ENCODE measurements around the gene RNF126. TPM values are rescaled to one million over a fixed set of nuclear protein-coding genes. Genes with fewer than 3 reads are reported as not detected.

The RNF126 gene
- total and polyA plus RNA-seq, 2 donors = 16.1 to 38.2 TPM

DNA sequence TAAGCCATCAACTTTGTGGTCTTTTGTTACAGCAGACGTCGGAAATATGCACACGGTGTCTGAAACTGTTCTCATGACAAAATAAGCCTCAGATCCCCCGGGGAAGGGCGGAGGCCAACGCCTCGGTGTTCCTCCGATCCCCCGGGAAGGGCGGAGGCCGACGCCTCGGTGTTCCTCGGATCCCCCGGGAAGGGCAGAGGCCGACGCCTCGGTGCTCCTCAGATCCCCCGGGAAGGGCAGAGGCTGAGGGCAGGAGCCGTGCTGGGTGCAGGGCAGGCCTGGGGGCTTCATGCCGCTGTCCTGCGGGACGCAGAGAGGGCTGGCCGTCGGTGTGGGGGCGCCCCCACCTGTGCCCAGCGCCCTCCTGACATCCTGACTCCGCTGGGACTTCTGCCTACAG lies 18.7 kb downstream of the RNF126 start:
- Histone ChIP-seq H3K4me1 (ENCODE audit: control insufficient read depth in 2 of 2, insufficient read depth in 2 of 2, low read length in 2 of 2) (peaks cover 1% of the 10 kb centered on the region in 2 donors), H3K4me3 (ENCODE audit: low read length in 2 of 2) (no peak overlapping the region), H3K9me3 (ENCODE audit: control insufficient read depth in 2 of 2, insufficient read depth in 1 of 2, low read length in 1 of 2) (no peaks in the 10 kb centered on the region), H3K27ac (ENCODE audit: low read depth in 1 of 2, low read length in 1 of 2) (no peak overlapping the region), H3K36me3 (ENCODE audit: control insufficient read depth in 2 of 2, insufficient read depth in 2 of 2, low read length in 1 of 2) (peaks cover 32 to 58% of the 10 kb centered on the region in 2 donors), H3K27me3 (ENCODE audit: control insufficient read depth in 2 of 2, insufficient read depth in 1 of 2, low read length in 1 of 2) (peaks cover 0 to 10% of the 10 kb centered on the region in 2 donors)
- no peak for DNase-seq (ENCODE audit: low read depth in 6 of 9, low spot score in 9 of 9)
- 92% methylated on average over 28 of the region's 28 CpGs for WGBS

DNA sequence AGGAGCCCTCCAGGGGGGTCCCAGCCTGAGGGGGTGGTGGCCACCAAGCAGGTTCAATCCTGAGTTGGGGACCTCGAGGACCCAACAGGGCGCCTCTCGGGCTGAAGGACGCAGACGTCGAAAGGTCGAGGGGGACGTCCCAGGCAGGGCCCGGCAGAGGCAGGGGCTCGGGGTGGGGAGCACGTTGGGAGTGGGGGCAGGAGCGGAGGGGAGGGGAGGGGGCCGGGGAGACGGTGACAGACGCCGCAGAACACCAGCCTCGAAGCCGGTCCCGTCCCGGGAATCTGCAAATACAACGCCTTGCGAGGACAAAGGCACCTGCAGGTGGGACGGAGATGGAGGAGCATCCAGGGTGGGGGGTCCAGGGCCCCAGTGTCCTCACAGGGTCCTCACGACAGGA lies 19.3 kb downstream of the RNF126 start:
- no peak overlapping the region for H3K4me3 ChIP-seq (ENCODE audit: low read length in 2 of 2)
- no peak overlapping the region for H3K27ac ChIP-seq (ENCODE audit: low read depth in 1 of 2, low read length in 1 of 2)
- WGBS = 94% methylated on average over 24 of the region's 24 CpGs
- peaks cover 4 to 16% of the 10 kb centered on the region in 2 donors for H3K27me3 ChIP-seq (ENCODE audit: control insufficient read depth in 2 of 2, insufficient read depth in 1 of 2, low read length in 1 of 2)
- peaks cover 28 to 51% of the 10 kb centered on the region in 2 donors for H3K36me3 ChIP-seq (ENCODE audit: control insufficient read depth in 2 of 2, insufficient read depth in 2 of 2, low read length in 1 of 2)
- H3K4me1 ChIP-seq (ENCODE audit: control insufficient read depth in 2 of 2, insufficient read depth in 2 of 2, low read length in 2 of 2) = peaks cover 3 to 7% of the 10 kb centered on the region in 2 donors
- no peaks in the 10 kb centered on the region for H3K9me3 ChIP-seq (ENCODE audit: control insufficient read depth in 2 of 2, insufficient read depth in 1 of 2, low read length in 1 of 2)
- no peak for DNase-seq (ENCODE audit: low read depth in 6 of 9, low spot score in 9 of 9)

GRCh38 chr19:642767-643727 lies 20.0 kb downstream of the RNF126 start:
- Histone ChIP-seq H3K27ac (ENCODE audit: low read depth in 1 of 2, low read length in 1 of 2) (no peak overlapping the region), H3K27me3 (ENCODE audit: control insufficient read depth in 2 of 2, insufficient read depth in 1 of 2, low read length in 1 of 2) (peaks cover 8 to 22% of the 10 kb centered on the region in 2 donors), H3K9me3 (ENCODE audit: control insufficient read depth in 2 of 2, insufficient read depth in 1 of 2, low read length in 1 of 2) (no peaks in the 10 kb centered on the region), H3K4me1 (ENCODE audit: control insufficient read depth in 2 of 2, insufficient read depth in 2 of 2, low read length in 2 of 2) (peaks cover 3 to 7% of the 10 kb centered on the region in 2 donors), H3K4me3 (ENCODE audit: low read length in 2 of 2) (no peak overlapping the region), H3K36me3 (ENCODE audit: control insufficient read depth in 2 of 2, insufficient read depth in 2 of 2, low read length in 1 of 2) (peaks cover 22 to 44% of the 10 kb centered on the region in 2 donors)
- DNase-seq (ENCODE audit: low read depth in 6 of 9, low spot score in 9 of 9) = no peak
- WGBS = 95% methylated on average over 70 of the region's 70 CpGs

DNA sequence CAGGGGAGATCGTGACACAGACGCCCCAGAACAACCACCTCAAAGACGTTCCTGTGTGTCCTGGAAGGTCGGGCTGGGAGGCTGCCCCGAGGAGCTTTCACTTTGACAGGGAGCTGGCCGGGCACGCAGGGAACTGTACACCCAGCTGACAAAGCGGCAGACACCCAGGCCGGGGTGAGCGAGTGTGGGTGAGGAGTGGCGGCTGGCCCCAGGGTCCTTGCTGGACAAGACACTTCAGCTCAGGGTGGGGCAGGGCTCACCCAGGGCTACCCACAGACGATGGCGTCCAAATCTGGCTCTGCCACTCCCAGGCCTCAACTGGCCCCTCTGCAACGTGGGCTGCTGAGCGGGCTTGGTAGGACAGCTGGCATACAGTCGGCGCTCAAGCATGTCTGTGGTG lies 21.3 kb downstream of the RNF126 start:
- H3K4me1 ChIP-seq (ENCODE audit: control insufficient read depth in 2 of 2, insufficient read depth in 2 of 2, low read length in 2 of 2) = peaks cover 3 to 7% of the 10 kb centered on the region in 2 donors
- no peak overlapping the region for H3K27ac ChIP-seq (ENCODE audit: low read depth in 1 of 2, low read length in 1 of 2)
- no peaks in the 10 kb centered on the region for H3K9me3 ChIP-seq (ENCODE audit: control insufficient read depth in 2 of 2, insufficient read depth in 1 of 2, low read length in 1 of 2)
- no peak overlapping the region for H3K4me3 ChIP-seq (ENCODE audit: low read length in 2 of 2)
- H3K27me3 ChIP-seq (ENCODE audit: control insufficient read depth in 2 of 2, insufficient read depth in 1 of 2, low read length in 1 of 2) = peaks cover 8 to 26% of the 10 kb centered on the region in 2 donors
- peaks cover 10 to 31% of the 10 kb centered on the region in 2 donors for H3K36me3 ChIP-seq (ENCODE audit: control insufficient read depth in 2 of 2, insufficient read depth in 2 of 2, low read length in 1 of 2)
- WGBS = 93% methylated on average over 17 of the region's 17 CpGs
- DNase-seq (ENCODE audit: low read depth in 6 of 9, low spot score in 9 of 9) = no peak

DNA sequence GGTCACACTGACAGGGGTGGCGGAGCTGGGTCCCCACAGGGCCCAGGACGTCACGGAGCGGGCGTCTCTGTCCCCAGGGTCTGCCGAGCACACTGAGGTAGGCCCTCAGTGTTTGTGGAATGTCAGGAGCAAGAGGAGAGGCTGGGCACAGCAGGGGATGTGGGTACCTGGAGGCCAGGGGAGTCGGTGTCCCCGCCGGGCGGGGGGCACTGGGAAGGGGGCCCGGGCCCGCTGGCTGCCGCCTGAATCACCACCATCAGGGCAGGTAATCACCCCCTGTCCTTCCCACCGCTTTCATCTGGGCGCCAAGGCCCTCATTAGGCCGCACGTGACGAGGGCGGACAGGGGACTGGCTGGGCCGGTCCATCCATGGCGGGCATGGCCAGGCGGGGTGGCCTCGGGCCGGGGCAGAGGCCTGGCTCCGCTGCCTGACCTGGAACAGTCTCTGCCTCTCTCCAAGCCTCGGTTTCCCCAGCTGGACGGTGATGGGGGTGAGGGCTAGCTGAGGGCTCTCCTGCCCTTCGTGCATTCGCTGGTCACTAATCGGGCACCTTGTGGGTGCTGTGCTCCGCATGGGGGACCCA lies 22.3 kb downstream of the RNF126 start:
- H3K36me3 ChIP-seq (ENCODE audit: control insufficient read depth in 2 of 2, insufficient read depth in 2 of 2, low read length in 1 of 2) = peaks cover 2 to 21% of the 10 kb centered on the region in 2 donors
- peaks cover 3 to 7% of the 10 kb centered on the region in 2 donors for H3K4me1 ChIP-seq (ENCODE audit: control insufficient read depth in 2 of 2, insufficient read depth in 2 of 2, low read length in 2 of 2)
- no peak overlapping the region for H3K27ac ChIP-seq (ENCODE audit: low read depth in 1 of 2, low read length in 1 of 2)
- H3K9me3 ChIP-seq (ENCODE audit: control insufficient read depth in 2 of 2, insufficient read depth in 1 of 2, low read length in 1 of 2) = no peaks in the 10 kb centered on the region
- DNase-seq (ENCODE audit: low read depth in 6 of 9, low spot score in 9 of 9) = no peak
- H3K4me3 ChIP-seq (ENCODE audit: low read length in 2 of 2) = no peak overlapping the region
- H3K27me3 ChIP-seq (ENCODE audit: control insufficient read depth in 2 of 2, insufficient read depth in 1 of 2, low read length in 1 of 2) = peaks cover 8 to 26% of the 10 kb centered on the region in 2 donors
- WGBS = 95% methylated on average over 31 of the region's 31 CpGs

- Histone ChIP-seq H3K9me3 (ENCODE audit: control insufficient read depth in 2 of 2, insufficient read depth in 1 of 2, low read length in 1 of 2) (no peaks in the 10 kb centered on the region), H3K27ac (ENCODE audit: low read depth in 1 of 2, low read length in 1 of 2) (no peak overlapping the region), H3K4me1 (ENCODE audit: control insufficient read depth in 2 of 2, insufficient read depth in 2 of 2, low read length in 2 of 2) (peaks cover 3 to 7% of the 10 kb centered on the region in 2 donors), H3K27me3 (ENCODE audit: control insufficient read depth in 2 of 2, insufficient read depth in 1 of 2, low read length in 1 of 2) (peaks cover 8 to 26% of the 10 kb centered on the region in 2 donors), H3K36me3 (ENCODE audit: control insufficient read depth in 2 of 2, insufficient read depth in 2 of 2, low read length in 1 of 2) (peaks cover 0 to 19% of the 10 kb centered on the region in 2 donors), H3K4me3 (ENCODE audit: low read length in 2 of 2) (peak overlapping the region in 1 of 2 donors; percentile 50)
- DNase-seq (ENCODE audit: low read depth in 6 of 9, low spot score in 9 of 9) = no peak
- WGBS = 62% methylated on average over 25 of the region's 25 CpGs
Observed at GRCh38 chr19:640161-640558, 22.9 kb downstream of the RNF126 start.

- peaks cover 8 to 26% of the 10 kb centered on the region in 2 donors for H3K27me3 ChIP-seq (ENCODE audit: control insufficient read depth in 2 of 2, insufficient read depth in 1 of 2, low read length in 1 of 2)
- H3K27ac ChIP-seq (ENCODE audit: low read depth in 1 of 2, low read length in 1 of 2) = no peak within 1 kb of the TSS
- H3K4me1 ChIP-seq (ENCODE audit: control insufficient read depth in 2 of 2, insufficient read depth in 2 of 2, low read length in 2 of 2) = peaks cover 3 to 7% of the 10 kb centered on the region in 2 donors
- DNase-seq (ENCODE audit: low read depth in 6 of 9, low spot score in 9 of 9) = peak in 7 of 9 donors; percentile 65 to 91 (median 83)
- H3K4me3 ChIP-seq (ENCODE audit: low read length in 2 of 2) = peak within 1 kb of the TSS; percentile 13 to 50
- no peaks in the 10 kb centered on the region for H3K9me3 ChIP-seq (ENCODE audit: control insufficient read depth in 2 of 2, insufficient read depth in 1 of 2, low read length in 1 of 2)
- H3K36me3 ChIP-seq (ENCODE audit: control insufficient read depth in 2 of 2, insufficient read depth in 2 of 2, low read length in 1 of 2) = peaks cover 0 to 14% of the 10 kb centered on the region in 2 donors
- 8% methylated on average over 109 of the region's 109 CpGs for WGBS
Observed at GRCh38 chr19:639253-640160, 23.5 kb downstream of the RNF126 start, which contains the start of gene FGF22. TSS of gene FGF22 (plus strand) at chr19:639879. CDS start at chr19:639926, 47 bp downstream.

GRCh38 chr19:638906-639252 lies 24.1 kb downstream of the RNF126 start:
- Histone ChIP-seq H3K27me3 (ENCODE audit: control insufficient read depth in 2 of 2, insufficient read depth in 1 of 2, low read length in 1 of 2) (peaks cover 8 to 26% of the 10 kb centered on the region in 2 donors), H3K9me3 (ENCODE audit: control insufficient read depth in 2 of 2, insufficient read depth in 1 of 2, low read length in 1 of 2) (no peaks in the 10 kb centered on the region), H3K4me3 (ENCODE audit: low read length in 2 of 2) (no peak overlapping the region), H3K36me3 (ENCODE audit: control insufficient read depth in 2 of 2, insufficient read depth in 2 of 2, low read length in 1 of 2) (peaks cover 0 to 10% of the 10 kb centered on the region in 2 donors), H3K4me1 (ENCODE audit: control insufficient read depth in 2 of 2, insufficient read depth in 2 of 2, low read length in 2 of 2) (peaks cover 8 to 12% of the 10 kb centered on the region in 2 donors), H3K27ac (ENCODE audit: low read depth in 1 of 2, low read length in 1 of 2) (no peak overlapping the region)
- DNase-seq (ENCODE audit: low read depth in 6 of 9, low spot score in 9 of 9) = no peak
- WGBS = 71% methylated on average over 17 of the region's 17 CpGs

All from thymus (tissue), 11 donors.